PC-3 (cell line): Measurements from ENCODE around the gene WDR5B.

ENCODE experiments used
- EZH2 ChIP-seq: fragments of 300-600 bp; sonication (generic); IDR thresholded peaks from one replicate; pipeline ENCODE4 v1.6.1; 2017; ENCODE audit warnings: antibody characterized with exemption, mild to moderate bottlenecking, low read length; ENCODE audit not compliant: unreplicated experiment
- EZH2phosphoT487 ChIP-seq: fragments of 300-600 bp; sonication (generic); IDR thresholded peaks from 2 replicates; pipeline ENCODE4 v1.6.1; 2018; ENCODE audit warnings: mild to moderate bottlenecking, antibody characterized with exemption, low read length, borderline replicate concordance
- TF ChIP-seq, protein P1 (sequence below): fragments of 300-600 bp; sonication (generic); conservative IDR thresholded peaks from 2 replicates; pipeline ENCODE4 v1.5.1; 2017; ENCODE audit warnings: antibody characterized with exemption, low read depth, mild to moderate bottlenecking, low read length

DNA sequence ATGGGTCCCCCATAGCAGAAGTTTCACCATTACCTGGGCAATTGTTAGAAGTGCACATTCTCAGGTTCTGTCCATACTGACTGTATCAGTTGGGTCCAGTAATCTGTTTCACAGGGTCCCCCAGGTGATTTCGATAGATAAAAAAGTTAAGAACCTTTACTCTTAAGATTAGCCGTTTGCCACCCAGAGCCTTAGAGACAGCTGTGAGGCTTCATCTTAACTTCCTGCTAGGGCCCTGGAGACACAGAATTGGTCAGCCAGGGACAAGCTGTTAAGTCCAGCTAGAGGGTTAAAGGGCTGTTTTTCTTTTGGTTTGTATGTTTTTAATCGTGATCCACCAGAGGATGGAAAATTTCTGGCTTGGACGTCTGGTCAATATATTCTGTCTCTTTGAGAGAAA is 25.2 kb downstream of the WDR5B start:
- no peak for TF ChIP-seq EZH2
- TF ChIP-seq, protein P1, sequence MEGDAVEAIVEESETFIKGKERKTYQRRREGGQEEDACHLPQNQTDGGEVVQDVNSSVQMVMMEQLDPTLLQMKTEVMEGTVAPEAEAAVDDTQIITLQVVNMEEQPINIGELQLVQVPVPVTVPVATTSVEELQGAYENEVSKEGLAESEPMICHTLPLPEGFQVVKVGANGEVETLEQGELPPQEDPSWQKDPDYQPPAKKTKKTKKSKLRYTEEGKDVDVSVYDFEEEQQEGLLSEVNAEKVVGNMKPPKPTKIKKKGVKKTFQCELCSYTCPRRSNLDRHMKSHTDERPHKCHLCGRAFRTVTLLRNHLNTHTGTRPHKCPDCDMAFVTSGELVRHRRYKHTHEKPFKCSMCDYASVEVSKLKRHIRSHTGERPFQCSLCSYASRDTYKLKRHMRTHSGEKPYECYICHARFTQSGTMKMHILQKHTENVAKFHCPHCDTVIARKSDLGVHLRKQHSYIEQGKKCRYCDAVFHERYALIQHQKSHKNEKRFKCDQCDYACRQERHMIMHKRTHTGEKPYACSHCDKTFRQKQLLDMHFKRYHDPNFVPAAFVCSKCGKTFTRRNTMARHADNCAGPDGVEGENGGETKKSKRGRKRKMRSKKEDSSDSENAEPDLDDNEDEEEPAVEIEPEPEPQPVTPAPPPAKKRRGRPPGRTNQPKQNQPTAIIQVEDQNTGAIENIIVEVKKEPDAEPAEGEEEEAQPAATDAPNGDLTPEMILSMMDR, result no peak
- no peak for TF ChIP-seq EZH2phosphoT487
